Measurements from ENCODE around the gene PRKCH.

The PRKCH gene

DNA sequence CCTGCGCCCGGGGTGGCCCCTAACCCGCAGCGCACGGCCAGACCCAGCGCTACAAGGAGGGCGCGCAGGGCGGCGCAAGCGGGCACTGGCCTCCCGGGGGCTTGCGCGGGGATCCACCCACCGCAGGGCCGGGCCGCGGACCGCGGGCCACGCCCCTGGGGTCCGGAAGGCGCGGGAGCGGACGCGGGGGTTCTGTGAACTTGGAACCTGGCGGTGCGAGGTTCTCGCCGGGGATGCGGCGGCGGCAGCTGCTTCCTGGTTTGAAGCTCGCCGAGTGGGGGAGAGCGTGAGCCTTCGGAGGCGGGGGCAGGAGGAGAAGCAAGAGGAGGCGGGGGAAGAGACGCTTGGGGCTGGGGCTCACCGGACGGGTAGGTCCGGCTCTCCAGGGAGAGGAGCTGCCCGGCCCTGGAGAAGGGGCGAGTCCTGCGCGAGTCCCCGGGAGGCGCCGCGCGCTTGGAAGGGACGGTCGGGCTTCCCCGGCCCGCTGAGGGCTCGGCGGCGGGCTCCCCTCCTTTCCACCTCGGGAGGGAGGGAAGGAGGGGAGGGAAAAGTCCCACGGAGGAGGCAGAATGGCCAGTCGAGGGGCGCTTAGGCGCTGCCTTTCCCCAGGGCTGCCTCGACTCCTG is at the start of gene PRKCH:
Gene PRKCH, plus strand, starts transcription at position 195 of the 626 bp plus-strand sequence. CDS start 523 bp downstream, outside the sequence.
- DNase-seq = peak; percentile 81 to 86

DNA sequence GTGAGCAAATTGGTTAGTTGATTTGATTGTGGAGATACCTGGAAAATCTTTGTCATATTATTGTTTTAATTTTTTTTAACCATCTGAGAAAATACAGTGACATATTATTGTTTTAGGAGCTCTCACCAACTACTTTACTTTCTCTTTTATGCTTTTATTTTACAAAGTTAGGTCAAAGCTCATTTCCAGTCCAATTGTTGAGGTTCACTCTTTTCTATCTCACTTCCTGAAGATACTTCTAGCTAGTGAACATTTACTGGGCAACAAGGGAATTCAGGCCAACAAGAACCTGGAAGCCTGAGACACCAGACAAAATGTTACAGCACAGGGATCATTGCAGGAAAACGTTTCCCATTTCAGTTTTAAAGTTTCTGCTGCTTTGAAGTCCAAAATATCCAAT is 44.1 kb upstream of the PRKCH start:
- no peak for DNase-seq

DNA sequence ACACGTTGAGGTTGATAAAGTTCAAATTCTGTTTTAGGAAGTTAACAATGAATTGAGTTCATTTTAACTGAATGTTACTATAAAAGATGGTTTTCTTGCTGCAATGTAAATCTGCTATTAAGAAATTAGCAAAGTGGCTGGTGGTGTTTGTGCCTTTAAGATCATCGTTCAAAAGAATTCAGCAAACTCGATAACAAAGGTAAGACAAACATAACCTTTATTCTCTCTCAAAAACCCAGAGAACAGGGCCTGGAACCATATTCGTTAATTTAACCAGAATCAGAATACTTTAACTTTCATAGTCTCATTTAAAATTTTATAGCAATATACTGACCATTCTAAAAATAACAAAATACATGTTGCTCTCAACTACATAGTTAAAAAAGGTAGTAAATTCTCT is 43.6 kb upstream of the PRKCH start:
- no peak for DNase-seq

DNA sequence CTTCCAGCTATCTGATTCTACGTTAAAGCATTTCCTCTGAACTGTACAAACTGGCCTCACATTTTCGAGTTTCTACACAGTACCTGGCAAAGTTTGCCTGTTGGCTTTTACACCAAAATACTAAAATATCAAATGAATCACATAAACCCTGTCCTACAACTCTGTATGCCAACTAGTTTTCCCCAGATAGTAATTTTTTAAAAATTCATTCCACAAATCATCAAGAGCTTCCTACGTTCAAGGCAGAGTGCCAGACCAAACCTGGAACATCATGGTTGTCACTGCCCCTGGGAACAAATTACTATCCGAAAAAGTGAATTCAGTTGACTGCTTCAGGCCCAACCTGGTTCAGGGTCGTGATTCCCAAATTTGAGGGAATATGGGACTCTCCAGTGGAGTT is 42.3 kb upstream of the PRKCH start:
- DNase-seq = no peak

DNA sequence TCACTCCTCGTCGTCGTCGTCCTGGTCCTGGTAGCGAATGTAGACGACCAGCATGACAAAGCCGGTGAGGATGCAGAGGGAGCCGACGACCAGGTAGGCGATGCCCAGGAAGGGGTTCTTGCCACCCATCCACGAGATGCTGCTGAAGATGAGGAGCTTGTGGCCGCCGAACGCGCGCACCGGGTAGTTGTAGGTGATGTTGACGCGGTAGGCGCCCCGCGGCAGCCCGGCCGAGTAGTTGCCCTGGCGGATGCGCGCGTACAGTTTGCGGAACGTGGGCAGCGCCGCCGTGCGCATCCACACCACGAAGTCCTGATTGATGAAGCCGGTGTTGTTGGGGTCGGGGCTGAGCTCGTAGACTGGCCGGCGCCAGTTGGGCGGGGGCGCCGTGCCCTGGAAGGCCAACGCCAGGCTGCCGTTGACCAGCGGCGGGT is 41.3 kb upstream of the PRKCH start:
- DNase-seq = peak; percentile 49 to 55

DNA sequence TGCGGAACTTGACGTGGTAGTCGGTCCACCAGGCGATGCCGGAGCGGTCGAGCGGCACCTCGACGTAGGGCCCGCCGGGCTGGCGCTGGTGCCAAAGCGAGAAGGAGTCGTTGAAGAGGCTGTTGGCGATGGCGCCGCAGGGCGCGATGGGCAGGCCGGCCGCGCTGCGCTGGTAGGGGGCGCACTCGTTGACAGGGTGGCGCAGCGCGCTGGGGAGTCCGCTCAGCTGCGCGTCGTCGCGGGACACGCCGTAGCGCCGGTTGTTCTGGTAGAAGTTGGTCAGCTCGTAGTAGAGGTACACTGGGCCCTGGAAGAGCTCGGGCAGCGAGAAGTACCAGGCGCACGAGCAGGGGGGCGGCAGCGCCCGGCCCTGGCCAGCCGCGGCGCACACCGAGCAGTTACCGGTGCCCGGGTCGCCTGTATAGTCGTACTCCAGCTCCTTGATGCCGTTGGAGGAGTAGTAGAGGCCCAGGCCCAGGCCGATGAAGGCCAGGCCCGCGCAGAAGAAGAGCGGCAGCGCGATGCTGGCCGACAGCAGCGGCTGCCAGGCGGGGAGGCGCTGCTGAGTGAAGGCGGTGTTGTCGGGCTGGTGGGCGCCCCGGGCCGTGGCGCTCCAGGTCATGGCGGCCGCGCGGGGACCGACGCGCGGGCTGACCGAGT is 40.7 kb upstream of the PRKCH start:
- peak; percentile 81 to 82 for DNase-seq

DNA sequence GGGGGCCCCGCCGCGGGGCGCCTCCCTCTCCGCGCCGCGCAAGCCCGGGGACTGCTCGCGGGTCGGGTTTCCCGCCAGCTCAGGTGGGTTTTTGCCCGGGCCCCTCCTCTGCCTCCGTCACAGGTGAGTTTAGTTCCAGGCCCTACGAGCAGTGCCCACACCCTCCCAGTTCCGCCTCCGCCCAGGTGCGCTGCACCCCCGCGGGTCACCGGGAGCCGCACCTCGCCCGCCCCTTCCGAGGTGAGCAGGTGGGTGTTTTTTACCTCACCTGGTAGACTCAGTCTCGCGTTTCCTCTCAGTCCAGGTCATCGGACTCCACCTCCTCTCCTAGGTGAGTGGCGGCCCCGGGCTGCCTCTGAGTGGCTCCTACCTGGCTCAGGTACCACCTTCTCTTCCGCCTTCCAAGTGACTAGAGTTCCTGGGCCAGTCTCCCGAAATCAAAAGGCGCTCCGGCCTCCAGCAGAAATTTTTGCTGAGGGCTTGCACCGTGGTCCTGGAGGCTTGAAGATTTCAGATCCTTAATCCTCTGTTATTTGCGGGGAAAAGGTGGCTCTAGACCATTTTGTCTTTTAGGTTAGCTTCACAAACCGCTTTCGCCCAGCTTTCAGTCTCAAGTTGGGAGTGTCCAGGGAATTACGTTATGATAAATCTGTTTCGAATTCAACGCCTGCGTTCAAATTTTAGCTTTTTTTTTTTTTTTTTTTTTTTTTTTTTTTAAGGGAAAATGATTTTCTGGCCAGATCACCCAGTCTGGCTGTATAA is 40.0 kb upstream of the PRKCH start, which contains the start of gene TMEM30B:
Gene TMEM30B, minus strand, starts transcription at position 153 of the 762 bp plus-strand sequence. CDS start 191 bp downstream, outside the sequence.
- DNase-seq = peak in 1 of 2 experiments; percentile 30

DNA sequence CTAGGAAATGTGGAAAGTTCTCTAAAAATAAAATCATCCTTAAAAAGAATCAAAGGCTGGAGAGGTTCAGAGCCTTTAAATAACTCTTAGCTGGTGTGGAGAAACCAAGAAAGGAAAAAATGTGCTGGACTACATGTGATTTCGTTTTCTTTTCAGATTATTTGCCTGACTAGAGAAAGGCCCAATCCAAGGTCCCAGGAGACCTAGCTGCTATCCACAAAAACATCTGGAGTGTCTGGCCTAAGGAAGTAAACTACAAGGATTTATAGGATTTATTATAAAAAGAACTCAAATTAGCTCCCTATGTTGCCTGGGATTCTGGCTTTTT is 39.5 kb upstream of the PRKCH start:
- no peak for DNase-seq

DNA sequence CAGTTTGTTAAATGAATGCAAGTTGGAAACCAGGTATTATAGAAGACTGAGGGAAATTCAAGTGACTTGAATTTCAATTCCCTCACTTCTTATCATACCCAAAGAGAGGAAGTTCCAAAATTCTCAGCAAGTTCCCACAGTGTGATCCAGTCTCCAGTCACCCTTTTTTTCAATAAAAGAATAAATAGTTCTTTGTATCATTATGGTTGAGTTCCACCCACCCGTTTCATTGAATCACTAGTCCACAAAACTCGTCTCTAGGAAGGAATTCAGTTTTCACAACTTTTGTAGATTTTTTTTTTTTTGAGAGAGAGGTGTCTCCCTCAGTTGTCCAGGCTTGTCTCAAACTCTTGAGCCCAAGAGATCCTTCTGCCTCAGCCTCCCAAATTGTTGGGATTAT is 38.6 kb upstream of the PRKCH start:
- no peak for DNase-seq

DNA sequence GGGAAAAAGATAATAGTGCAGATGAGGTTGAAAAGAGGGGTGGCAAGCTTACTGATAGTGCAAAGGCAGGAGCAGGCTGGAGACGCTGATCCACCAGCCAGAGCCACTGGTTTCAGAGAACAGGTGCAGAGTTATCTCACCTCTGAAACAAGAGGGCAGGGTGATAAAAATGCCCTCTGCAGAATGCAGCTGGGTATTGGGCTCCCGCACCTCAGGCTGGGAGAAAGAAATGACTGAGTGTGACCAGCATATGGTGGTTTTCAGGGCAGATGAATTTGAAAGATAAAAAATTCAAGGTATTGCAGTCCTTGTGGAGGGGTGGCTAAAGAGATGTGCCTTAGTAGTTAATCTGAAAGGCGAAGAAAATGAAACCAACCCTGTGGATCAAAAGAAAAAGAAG is 37.4 kb upstream of the PRKCH start:
- no peak for DNase-seq

DNA sequence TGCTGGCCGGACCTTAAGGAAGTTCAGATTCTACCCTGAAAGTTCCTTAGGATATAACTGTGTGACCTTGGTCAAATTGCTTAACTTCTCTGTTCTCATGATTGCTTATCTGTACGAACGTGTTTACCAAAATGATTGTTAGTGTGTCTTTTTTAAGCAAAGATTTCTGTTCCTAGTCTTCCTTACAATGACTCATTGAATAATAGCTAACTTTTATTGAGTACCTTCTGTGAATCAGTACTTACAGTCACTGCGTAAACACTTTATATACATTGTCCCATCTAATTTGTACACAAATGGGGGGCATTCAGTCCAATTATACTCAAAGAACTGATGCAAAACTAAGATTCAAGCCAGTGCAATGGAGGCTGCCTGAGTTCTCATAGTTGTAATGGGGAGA is 36.0 kb upstream of the PRKCH start:
- no peak for DNase-seq

DNA sequence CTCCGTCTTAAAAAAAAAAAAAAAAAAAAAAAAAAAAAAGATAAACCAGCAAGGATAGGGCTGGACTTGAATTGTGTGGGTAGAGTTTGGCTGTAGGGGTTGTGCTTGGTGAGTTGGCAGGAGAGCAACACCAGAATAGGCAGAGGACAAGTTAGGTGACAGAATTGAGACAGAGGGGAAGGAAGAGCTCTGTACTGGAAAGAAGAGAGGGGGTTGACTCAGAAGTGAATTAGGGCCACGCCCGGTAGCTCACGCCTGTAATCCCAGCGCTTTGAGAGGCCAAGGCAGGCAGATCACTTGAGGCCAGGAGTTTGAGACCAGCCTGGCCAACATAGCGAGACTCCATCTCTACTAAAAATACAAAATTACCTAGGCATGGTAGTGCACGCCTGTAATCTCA is 34.2 kb upstream of the PRKCH start:
- DNase-seq = no peak

DNA sequence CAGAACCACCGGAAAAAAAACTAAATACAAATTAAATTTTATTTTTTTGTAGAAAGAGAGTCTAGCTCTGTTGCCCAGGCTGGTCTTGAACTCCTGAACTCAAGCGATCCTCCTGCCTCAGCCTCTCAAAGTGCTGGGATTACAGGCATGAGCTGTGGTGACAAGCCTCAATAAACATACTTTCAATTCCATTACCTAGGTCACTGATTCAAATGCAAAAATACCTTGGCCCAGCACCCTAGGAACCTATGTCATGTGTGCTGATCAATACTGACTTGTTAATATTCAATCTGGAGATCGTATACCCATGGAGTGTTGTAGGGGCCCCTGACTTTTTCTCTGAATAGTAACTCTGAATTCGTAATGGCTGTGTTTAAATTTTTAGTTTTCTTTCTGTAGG is 33.2 kb upstream of the PRKCH start:
- DNase-seq = no peak

DNA sequence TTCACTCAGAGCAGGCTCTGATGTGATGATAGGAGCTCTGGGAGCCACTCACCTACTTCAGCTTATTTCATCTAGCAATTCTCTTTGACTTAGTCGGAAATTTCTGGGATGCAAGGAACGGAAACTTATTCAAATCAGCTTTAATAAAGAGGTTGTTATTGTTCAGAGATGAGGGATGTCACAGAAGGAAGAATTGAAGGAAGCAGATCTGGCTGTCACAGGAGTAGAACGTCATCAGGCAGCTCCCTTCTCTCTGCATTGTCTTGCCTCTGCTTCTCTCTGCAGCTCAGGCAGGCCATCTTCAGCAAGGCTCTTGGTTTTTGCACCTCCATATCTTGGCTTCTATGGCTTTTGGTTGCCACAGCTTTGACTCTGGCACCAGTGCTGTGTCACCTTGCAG is 32.7 kb upstream of the PRKCH start:
- no peak for DNase-seq

DNA sequence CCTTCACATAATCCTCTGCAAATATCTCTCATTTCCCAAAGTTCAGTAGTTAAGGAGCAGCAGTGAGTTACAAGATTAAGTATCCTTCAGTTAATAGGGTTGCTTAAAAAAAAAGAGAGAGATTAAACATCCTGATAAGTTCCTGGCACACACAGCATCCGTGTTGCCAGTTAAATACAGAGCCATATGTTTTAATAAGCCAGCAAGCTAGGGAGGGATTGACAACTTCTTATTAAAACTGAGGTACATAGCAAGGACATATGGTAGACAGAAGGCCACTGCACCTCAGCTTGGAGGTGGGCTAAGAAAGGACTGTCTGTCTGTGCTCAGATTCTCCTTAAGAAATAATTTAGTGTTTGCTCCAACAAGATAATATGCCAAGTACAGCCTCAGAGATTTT is 30.7 kb upstream of the PRKCH start:
- no peak for DNase-seq

DNA sequence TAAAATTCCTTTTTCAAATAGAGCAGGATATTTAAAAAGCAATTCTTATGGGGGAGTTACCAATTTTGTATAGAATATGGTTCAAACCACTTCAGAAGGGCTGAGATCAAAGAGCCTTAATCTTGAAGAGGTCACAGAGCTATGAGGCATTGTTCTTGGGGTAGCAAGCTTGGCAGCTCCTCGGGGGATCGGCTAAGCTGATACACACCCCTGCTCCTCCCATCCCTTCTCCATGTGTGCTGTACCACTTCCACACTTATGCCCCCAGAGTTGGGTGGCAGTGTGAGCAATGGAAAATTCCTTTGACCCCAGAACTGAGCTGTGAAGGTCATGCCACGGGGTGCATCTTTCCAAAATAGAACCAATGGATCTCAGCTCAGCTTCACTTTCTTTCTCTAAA is 25.2 kb upstream of the PRKCH start:
- no peak for DNase-seq

DNA sequence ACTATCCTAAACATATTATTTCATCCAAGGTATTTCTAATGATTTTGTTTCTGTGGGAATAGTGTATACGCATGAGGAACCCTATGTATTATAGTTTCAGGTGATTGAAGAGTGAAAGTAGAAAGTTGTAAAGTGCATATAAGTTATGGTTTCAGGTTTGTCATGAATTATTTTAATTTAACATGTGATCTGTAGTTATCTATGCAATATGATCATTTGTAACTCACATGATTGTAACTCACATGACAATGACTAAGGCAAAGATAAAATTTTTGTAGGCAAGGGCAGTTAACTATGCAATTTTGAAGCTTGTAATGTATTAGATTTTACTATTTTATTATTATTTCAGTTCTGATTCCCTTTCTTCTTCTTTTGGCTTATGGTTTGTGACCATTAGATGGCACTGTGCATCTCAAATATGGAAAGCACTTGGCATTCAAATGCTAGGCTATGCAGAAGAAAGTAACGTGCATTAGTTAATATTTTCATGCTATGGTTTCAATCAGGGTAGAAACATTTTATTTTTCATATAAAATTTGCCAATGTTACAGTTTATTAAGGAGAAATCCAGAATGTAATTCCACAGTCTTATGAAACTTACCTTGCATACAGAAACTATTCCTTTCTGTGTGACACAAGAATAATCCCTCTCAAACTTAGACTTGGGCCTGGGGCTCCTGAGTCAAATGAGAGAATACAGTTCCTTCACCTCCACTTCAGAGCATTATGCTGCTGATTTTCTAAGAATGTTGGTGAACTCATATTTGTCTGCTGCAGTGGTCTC is 24.5 kb upstream of the PRKCH start:
- DNase-seq = no peak

DNA sequence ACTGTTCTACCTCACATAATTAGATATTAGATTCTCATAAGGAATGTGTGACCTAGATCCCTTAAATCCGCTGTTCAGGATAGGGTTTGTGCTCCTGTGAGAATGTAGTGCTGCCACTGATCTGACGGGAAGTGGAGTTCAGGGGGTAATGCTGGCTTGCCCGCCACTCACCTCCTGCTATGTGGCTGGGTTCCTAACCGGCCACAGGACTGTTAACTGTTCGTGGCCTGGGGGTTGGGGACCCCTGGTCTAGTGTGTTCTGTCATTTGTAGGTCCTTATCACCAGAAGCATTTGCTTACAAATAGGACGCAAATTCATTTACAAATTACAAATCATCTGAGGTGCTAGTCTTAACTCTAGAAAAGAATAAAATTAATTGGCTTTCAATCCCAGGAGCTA is 23.8 kb upstream of the PRKCH start:
- no peak for DNase-seq

DNA sequence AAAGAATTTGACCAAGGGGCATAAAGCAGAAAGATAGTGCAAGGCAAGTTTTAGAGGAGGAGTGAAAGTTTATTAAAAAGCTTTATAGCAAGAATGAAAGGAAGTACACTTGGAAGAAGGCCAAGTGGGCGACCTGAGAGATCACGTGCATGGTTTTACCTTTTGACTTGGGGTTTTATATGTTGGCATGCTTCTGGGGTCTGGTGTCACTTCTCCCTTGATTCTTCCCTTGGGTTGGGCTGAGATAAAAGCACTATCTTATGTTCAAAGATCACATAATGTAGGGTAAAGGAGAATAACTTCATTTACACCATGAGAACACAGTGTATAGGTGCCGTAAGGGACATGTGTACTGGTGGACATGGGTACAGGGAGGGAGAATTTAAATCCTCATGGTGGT is 22.6 kb upstream of the PRKCH start:
- no peak for DNase-seq

DNA sequence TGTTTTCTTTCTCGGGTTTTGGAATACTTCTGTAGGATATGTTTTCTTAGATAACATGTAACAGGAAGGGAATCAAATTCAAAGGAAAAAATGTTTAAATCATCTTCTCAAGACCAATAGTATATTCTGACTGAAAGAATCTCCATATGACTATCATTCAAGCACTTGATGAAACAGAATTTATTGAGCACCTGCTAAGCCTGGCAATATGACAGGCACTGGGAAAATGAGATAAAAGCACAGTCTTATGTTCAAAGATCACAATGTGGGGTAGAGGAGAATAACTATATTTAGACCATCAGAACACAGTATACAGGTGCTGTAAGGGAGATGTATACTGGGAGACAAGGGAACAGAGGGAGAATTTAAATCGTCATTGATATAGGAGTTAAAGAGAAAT is 21.2 kb upstream of the PRKCH start:
- no peak for DNase-seq

DNA sequence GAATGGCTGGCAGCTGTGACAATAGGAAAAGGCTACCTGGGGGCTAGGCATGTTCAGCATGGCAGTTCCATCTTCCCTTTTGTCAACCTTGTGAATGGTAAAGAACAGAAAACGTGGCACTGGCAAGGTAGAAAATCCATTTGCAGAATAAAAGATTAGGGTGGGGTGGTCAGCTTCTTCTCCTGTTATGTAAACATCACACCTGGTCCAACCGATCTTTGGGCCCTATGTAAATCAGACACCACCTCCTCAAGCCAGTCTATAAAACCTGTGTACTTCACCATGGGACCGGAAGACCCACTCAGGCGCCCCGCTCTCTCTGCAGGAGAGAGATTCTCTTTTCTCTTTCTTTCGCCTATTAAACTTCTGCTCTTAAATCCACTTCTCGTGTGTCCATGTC is 20.6 kb upstream of the PRKCH start:
- no peak for DNase-seq

DNA sequence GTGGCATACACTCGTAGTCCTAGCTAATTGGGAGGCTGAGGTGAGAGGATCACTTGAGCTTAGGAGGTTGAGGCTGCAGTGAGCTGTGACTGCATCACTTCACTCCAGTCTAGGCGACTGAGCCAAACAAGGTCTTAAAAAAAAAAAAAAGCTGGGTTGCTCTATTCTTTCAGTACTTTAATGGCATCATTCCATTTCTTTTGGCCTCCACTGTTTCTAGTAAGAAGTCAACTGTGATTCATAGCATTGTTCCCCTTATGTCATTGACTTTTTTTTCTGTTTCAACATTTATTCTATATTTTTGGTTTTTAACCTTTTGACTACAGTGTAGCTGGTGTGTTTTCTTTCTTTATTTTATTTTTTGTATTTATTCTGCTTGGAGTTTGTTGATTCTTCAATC is 16.7 kb upstream of the PRKCH start:
- DNase-seq = no peak

DNA sequence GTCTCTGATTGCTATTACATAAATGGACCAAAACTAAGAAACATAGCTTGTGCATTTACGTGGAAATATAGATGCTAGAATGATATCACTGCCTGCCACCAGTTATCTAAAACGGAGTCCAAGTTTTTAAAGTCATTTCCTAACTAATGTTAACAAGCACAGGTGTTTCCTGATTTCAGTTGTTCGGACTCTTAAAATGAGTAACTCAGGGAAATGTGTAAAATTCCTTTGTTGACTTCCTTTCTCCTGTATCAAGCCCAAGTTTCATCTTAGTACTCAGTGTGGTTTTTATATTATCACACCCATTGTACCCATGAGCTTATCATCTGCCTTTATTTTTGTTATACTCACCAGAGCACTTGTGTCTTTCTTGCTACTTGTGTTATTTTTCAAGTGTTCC is 13.2 kb upstream of the PRKCH start:
- DNase-seq = no peak

Measured in activated CD4-positive, alpha-beta T cell treated with anti-CD3 and anti-CD28 coated beads, Interleukin-2, amount 50 U/mL, for 48 hours (primary cell).